Breast epithelium (tissue), 4 donors: ENCODE results near the gene SPTB. TPM values are rescaled to one million over a fixed set of nuclear protein-coding genes. Genes with fewer than 3 reads are reported as not detected.

Source experiments
- DNase-seq, 2 donors: peaks; one replicate each; pipeline ENCODE4 v3.0.0-alpha.2; 2019; ENCODE audit warnings: low spot score in 2 of 2
- H3K27ac ChIP-seq, 2 donors: fragments of 200-600 bp; sonication (generic) in 1 of 2; one replicate each; pipeline ENCODE4 v1.5.1; 2016 to 2019; ENCODE audit warnings: mild to moderate bottlenecking in 1 of 2
- H3K27me3 ChIP-seq, 2 donors: fragments of 200-600 bp; sonication (generic) in 1 of 2; one replicate each; pipeline versions ENCODE4 v1.5.1 to v1.6.0; 2017 to 2019; ENCODE audit warnings: control low read depth in 1 of 2, mild to moderate bottlenecking in 1 of 2
- H3K36me3 ChIP-seq: fragments of 200-600 bp; one replicate; pipeline ENCODE4 v1.5.1; 2019
- H3K4me1 ChIP-seq, 2 donors: fragments of 200-600 bp; sonication (generic); one replicate each; pipeline ENCODE4 v1.5.1; 2016 to 2019; ENCODE audit warnings: control low read depth in 1 of 2
- H3K4me3 ChIP-seq, 3 donors: fragments of 200-600 bp; sonication (generic); 1 replicate in 2 of 3; 2 replicates in 1 of 3; pipeline ENCODE4 v1.5.1; 2016 to 2019; ENCODE audit warnings: mild to moderate bottlenecking in 3 of 3, moderate library complexity in 2 of 3
- H3K9me3 ChIP-seq, 2 donors: fragments of 200-600 bp; sonication (generic) in 1 of 2; one replicate each; pipeline ENCODE4 v1.5.1; 2016 to 2019; ENCODE audit warnings: control low read depth in 1 of 2
- POLR2A ChIP-seq: fragments of 450-650 bp; IDR thresholded peaks from one replicate; pipeline ENCODE4 v1.6.1; 2016; ENCODE audit warnings: antibody characterized with exemption, mild to moderate bottlenecking, moderate library complexity
- POLR2AphosphoS5 ChIP-seq, 3 donors: sonication (generic); formaldehyde crosslinking; IDR thresholded peaks; one replicate each; pipeline ENCODE4 v1.6.1; 2017; ENCODE audit warnings: antibody characterized with exemption in 3 of 3
- intact Hi-C: fragments of 100-400 bp; cut with DNase I; formaldehyde crosslinking; loops from one replicate; pipeline ENCODE4 v1.15.1; 2023; ENCODE audit warnings: low total_unique reads
- total RNA-seq, 3 donors: library from RNA; depleted of rRNA; stranded (reverse); fragments of >200 nt; gene quantifications; one replicate each; pipeline ENCODE4 v1.1.0, GENCODE V29; 2016
- TF ChIP-seq, protein P1 (sequence below), 3 donors: fragments of 450-650 bp; IDR thresholded peaks; one replicate each; pipeline ENCODE4 v1.5.1; 2016 to 2017; ENCODE audit warnings: antibody characterized with exemption in 3 of 3, mild to moderate bottlenecking in 3 of 3, moderate library complexity in 3 of 3

SPTB gene
- total RNA-seq, 3 donors from 2014 or later: 0.88 to 2.6 (median 2.1) TPM

DNA sequence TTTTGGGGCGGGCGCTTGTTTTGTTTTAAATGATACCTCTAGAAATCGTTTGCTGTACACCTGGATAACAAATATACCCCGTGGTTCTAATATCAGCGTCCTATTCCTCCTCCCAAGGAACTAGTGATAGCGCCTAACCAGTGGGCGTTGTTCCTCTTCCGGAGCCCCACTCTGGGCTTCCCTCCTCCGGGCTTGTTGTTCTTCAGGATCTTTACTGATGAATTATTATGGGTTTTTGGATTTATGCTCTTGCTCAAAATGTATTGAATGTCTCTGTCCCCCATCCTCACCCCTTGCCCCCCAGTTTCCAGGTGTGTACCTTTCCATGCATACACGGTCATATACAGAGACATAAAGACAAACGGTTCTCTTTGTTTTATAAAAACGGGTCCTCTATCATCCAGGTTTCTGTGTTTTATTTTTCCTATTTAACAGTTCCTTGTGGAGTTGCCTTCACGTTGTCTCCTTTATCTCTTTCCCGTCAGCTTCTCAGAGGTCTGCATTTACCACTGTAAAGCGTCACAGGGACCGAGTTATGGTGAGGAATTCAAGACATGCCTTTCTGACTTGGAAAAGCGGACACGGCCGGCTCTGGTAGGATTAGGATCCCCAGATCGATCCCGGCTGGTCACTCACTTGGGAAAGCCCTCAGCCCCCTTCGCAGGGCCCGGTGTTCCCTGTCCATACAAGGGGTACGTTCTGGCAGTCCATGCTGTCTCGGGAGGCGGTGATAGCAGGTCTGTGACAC, 176.1 kb downstream of the SPTB start:
- no peaks in the 10 kb centered on the region for H3K9me3 ChIP-seq
- TF ChIP-seq, protein P1, sequence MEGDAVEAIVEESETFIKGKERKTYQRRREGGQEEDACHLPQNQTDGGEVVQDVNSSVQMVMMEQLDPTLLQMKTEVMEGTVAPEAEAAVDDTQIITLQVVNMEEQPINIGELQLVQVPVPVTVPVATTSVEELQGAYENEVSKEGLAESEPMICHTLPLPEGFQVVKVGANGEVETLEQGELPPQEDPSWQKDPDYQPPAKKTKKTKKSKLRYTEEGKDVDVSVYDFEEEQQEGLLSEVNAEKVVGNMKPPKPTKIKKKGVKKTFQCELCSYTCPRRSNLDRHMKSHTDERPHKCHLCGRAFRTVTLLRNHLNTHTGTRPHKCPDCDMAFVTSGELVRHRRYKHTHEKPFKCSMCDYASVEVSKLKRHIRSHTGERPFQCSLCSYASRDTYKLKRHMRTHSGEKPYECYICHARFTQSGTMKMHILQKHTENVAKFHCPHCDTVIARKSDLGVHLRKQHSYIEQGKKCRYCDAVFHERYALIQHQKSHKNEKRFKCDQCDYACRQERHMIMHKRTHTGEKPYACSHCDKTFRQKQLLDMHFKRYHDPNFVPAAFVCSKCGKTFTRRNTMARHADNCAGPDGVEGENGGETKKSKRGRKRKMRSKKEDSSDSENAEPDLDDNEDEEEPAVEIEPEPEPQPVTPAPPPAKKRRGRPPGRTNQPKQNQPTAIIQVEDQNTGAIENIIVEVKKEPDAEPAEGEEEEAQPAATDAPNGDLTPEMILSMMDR (IDR thresholded peaks at IDR 0.05): no peak
- TF ChIP-seq POLR2A (no peak), POLR2AphosphoS5 (IDR thresholded peaks at IDR 0.05) (no peak)
- peaks cover 0 to 18% of the 10 kb centered on the region in 2 donors for H3K4me1 ChIP-seq
- no peaks in the 10 kb centered on the region for H3K36me3 ChIP-seq
- intact Hi-C loops: no loop called here
- H3K27ac ChIP-seq: peak overlapping the region; percentile 85 to 94
- DNase-seq: no peak
- peak overlapping the region; percentile 78 to 88 (median 82) for H3K4me3 ChIP-seq
- H3K27me3 ChIP-seq: no peaks in the 10 kb centered on the region

DNA sequence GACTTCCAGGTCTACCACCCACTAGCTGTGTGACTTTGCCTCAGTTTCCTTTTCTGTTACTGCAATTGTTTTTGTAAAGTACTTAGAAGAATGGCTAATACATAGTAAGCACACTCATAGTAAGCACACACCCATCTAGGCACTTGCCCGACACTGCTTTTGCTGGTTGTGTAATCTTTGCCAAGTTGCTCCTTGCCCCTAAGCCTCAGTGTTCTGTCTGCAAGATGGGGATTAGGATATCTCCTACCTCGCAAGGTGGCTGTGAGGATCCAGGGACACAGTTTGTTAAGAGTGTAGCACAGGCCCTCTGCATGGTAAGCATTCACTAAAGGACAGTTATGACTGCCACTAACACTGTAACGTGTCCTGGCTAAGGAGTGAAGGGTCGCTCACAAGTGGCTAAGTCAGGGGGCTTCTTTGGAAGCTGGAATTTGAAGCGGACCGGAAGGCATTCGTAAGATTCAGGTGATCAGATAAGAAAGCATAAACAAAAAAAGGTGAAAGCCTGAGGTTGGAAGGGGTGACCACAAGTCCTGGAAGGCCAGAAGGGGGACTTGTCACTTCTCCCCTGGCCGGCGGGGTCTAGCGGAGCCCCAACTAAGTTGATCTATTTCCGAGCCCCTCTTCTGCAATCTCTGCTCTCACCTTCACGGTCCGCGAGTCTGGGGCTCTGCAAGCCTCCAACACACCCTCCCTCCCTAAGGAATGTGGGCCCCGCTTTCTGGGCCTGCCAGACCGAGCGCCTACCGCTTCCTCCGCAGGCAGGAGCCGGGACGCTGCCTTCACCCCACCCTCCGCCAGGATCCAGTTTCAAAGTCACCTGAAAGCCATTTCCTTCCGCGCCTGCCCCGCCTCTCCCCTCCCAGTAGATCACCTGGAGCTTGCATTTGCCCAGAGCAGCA, 177.0 kb downstream of the SPTB start:
- no peaks in the 10 kb centered on the region for H3K27me3 ChIP-seq
- peak overlapping the region; percentile 85 to 94 for H3K27ac ChIP-seq
- TF ChIP-seq POLR2A (no peak), POLR2AphosphoS5 (IDR thresholded peaks at IDR 0.05) (no peak)
- TF ChIP-seq, protein P1 (IDR thresholded peaks at IDR 0.05): no peak
- peak; percentile 67 to 74 for DNase-seq
- H3K4me1 ChIP-seq: peaks cover 0 to 18% of the 10 kb centered on the region in 2 donors
- intact Hi-C loops: no loop called here
- H3K36me3 ChIP-seq: no peaks in the 10 kb centered on the region
- peak overlapping the region in 2 of 3 donors; percentile 78 to 82 for H3K4me3 ChIP-seq
- H3K9me3 ChIP-seq: no peaks in the 10 kb centered on the region

DNA sequence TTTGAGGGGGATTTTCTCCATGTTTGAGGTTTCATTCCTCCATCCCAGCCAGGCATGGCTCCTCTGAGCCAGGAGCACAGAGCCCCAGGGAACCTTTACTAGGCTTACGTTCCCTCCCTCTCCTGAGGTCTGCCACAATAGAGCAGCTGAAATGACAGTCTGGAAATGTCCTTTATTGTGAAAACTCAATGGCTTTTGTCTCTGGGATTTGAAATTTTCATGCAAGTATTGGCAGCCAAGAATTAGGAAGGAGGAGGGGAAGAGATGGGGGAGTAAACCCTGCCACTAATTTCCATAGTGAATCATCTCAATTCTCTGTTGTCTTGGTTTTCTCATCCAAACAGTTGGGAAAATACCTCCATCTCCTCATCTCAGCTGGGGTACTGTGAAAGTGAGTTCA, 178.0 kb downstream of the SPTB start:
- H3K36me3 ChIP-seq: no peaks in the 10 kb centered on the region
- TF ChIP-seq POLR2AphosphoS5 (IDR thresholded peaks at IDR 0.05) (no peak), POLR2A (no peak)
- TF ChIP-seq, protein P1 (IDR thresholded peaks at IDR 0.05): no peak
- intact Hi-C loops: no loop called here
- no peak for DNase-seq
- H3K4me3 ChIP-seq: no peak overlapping the region
- H3K27me3 ChIP-seq: no peaks in the 10 kb centered on the region
- no peak overlapping the region for H3K27ac ChIP-seq
- H3K4me1 ChIP-seq: peaks cover 0 to 9% of the 10 kb centered on the region in 2 donors
- H3K9me3 ChIP-seq: no peaks in the 10 kb centered on the region

DNA sequence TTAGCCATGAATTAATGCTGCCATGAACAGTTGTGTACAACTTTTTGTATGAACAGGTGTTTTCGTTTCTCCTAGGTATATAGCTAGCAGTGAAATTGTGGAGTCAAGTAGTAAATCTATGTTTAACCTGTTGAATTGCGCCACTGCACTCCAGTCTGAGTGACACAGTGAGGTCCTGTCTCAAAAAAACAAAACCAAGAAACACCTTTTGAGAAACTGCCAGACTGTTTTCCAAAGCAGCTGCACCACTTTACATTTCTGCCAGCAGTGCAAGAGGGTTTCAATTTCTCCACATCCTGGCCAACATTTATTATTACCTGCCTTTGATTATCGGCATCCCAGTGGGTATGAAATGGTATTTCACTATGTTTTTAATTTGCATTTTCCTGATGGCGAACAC, 178.8 kb downstream of the SPTB start:
- Histone ChIP-seq H3K4me1 (peaks cover 0 to 2% of the 10 kb centered on the region in 2 donors), H3K9me3 (no peaks in the 10 kb centered on the region), H3K27me3 (no peaks in the 10 kb centered on the region), H3K4me3 (no peak overlapping the region), H3K27ac (no peak overlapping the region), H3K36me3 (no peaks in the 10 kb centered on the region)
- no peak for TF ChIP-seq POLR2A
- TF ChIP-seq, protein P1 (IDR thresholded peaks at IDR 0.05): no peak
- no peak for TF ChIP-seq POLR2AphosphoS5 (IDR thresholded peaks at IDR 0.05)
- intact Hi-C loops: no loop called here
- no peak for DNase-seq

DNA sequence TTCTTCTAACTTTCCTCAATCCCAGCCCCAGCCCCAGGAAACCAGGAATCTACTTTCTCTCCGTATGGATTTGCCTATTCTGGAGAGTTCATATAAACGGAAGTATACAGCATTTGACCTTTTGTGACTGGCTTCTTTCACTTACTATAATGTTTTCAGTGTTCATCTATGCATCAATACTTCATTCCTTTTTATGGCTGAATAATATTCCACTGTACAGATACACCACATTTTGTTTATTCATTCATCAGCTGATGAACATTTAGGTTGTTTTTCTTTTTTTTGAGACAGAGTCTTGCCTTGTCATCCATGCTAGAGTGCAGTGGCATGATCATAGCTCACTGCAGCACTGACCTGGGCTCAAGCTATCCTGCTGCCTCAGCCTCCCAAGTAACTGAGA, 179.4 kb downstream of the SPTB start:
- Histone ChIP-seq H3K27me3 (no peaks in the 10 kb centered on the region), H3K4me1 (no peaks in the 10 kb centered on the region), H3K27ac (no peak overlapping the region), H3K4me3 (no peak overlapping the region), H3K36me3 (no peaks in the 10 kb centered on the region), H3K9me3 (no peaks in the 10 kb centered on the region)
- intact Hi-C loops: no loop called here
- no peak for TF ChIP-seq POLR2A
- TF ChIP-seq, protein P1 (IDR thresholded peaks at IDR 0.05): no peak
- no peak for TF ChIP-seq POLR2AphosphoS5 (IDR thresholded peaks at IDR 0.05)
- DNase-seq: no peak
